Suprapubic skin (tissue), 3 donors: ENCODE measurements around the gene MB21D2.

Experiments used
- CTCF ChIP-seq, 2 donors: fragments of 200-600 bp in 1 of 2; fragments of 450-650 bp in 1 of 2; sonication (generic) in 1 of 2; IDR thresholded peaks; one replicate each; pipeline ENCODE4 v1.5.1; 2016 to 2019; ENCODE audit warnings: antibody characterized with exemption in 2 of 2, mild to moderate bottlenecking in 1 of 2, moderate library complexity in 1 of 2
- POLR2AphosphoS5 ChIP-seq, 3 donors: sonication (generic); formaldehyde crosslinking; IDR thresholded peaks; one replicate each; pipeline ENCODE4 v1.6.1; 2017; ENCODE audit warnings: antibody characterized with exemption in 3 of 3

DNA sequence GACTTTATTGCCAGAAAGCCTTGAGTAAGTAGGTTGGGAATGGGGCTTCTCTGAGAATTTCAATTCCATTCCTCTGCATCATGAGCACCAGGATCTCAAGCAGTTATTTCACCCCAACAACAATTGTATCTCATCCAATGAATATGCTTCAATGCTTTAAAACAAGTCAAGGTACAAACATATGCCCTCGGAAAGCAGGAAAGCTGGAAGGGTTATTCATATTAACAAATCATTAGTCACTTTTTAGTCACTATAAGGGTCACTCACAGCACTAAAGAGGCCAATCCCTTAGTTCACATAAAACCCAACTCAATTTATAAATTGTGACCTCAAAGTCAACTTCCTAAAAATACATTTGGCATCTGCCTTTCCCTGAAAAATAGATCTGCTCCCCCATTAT lies 16.2 kb downstream of the MB21D2 start:
- TF ChIP-seq POLR2AphosphoS5 (IDR thresholded peaks at IDR 0.05) (no peak), CTCF (IDR thresholded peaks at IDR 0.05) (no peak)
